K562 (cell line): ENCODE results near the gene UNC45A. TPM values are rescaled to one million over a fixed set of nuclear protein-coding genes. Genes with fewer than 3 reads are reported as not detected.

ENCODE experiments used
- ATAC-seq: fragments of 200-7000 bp; cut with Tn5 transposase; 3 replicates; pipeline ENCODE4 v1.9.1; 2020; ENCODE audit warnings: moderate library complexity
- BruUV-seq: library from RNA; stranded (reverse); fragments of 400-500 nt; replicated peaks from 2 replicates; lab custom pipeline; 2021; lab: Mats Ljungman, UMichigan
- CTCF ChIA-PET: fragments of 300-600 bp; formaldehyde crosslinking; extraction: SDS; loops from one replicate; lab custom pipeline; 2021; ENCODE audit warnings: low intra/inter-chr PET ratio; lab: Yijun Ruan, JAX
- POLR2A ChIA-PET: fragments of 300-600, 350-650 bp; sonication (Branson Sonifier 250); formaldehyde crosslinking; extraction: SDS; loops from one replicate; lab custom pipeline; 2021; ENCODE audit warnings: antibody characterized with exemption, inconsistent platforms; lab: Yijun Ruan, JAX
- DNase-seq, 4 experiments: peaks; one replicate each; pipeline versions ENCODE4 v3.0.0 to v3.0.0-alpha.2; 2011 to 2018; ENCODE audit warnings: low spot score in 3 of 4, mixed read lengths in 3 of 4; ENCODE audit errors: extremely low read depth in 1 of 4
- FAIRE-seq: peaks from 2 replicates; lab custom pipeline; 2011; peaks lifted over from hg19 to GRCh38; lab: Jason Lieb, UNC
- H2AFZ ChIP-seq: 2 replicates; pipeline ENCODE4 v1.6.0; 2011; ENCODE audit warnings: low read depth, low read length, control low read depth, inconsistent platforms
- H3K27ac ChIP-seq: fragments of 200-600 bp; 3 replicates; pipeline ENCODE4 v1.8.0; 2011; ENCODE audit warnings: low read depth, mild to moderate bottlenecking, control low read depth, inconsistent platforms, low read length, moderate library complexity, mixed read lengths; ENCODE audit errors: extremely low read depth
- H3K27me3 ChIP-seq, 2 experiments: fragments of 300-600 bp in 1 of 2; 2 replicates in 1 of 2; 3 replicates in 1 of 2; pipeline versions ENCODE4 v1.6.0 to v1.8.0; 2011; ENCODE audit warnings: inconsistent platforms in 2 of 2, low read length in 2 of 2, mild to moderate bottlenecking in 1 of 2, mixed read lengths in 1 of 2, moderate library complexity in 1 of 2; ENCODE audit not compliant: control insufficient read depth in 2 of 2, insufficient read depth in 2 of 2
- H3K36me3 ChIP-seq: fragments of 300-600 bp; 3 replicates; pipeline ENCODE4 v1.8.0; 2011; ENCODE audit warnings: mild to moderate bottlenecking, low read length, inconsistent platforms; ENCODE audit not compliant: control insufficient read depth, insufficient read depth
- H3K4me1 ChIP-seq, 2 experiments: fragments of 200-600 bp in 1 of 2; replicated peaks in 1 of 2; 2 replicates in 1 of 2; 3 replicates in 1 of 2; pipeline versions ENCODE4 v1.5.1 to v1.8.0; 2011; ENCODE audit warnings: inconsistent platforms in 2 of 2, low read length in 2 of 2, mild to moderate bottlenecking in 1 of 2, mixed read lengths in 1 of 2, moderate library complexity in 1 of 2; ENCODE audit not compliant: control insufficient read depth in 2 of 2, insufficient read depth in 2 of 2
- H3K4me2 ChIP-seq: 2 replicates; pipeline ENCODE4 v1.6.1; 2011; ENCODE audit warnings: low read length, control low read depth, inconsistent platforms, mixed read lengths; ENCODE audit not compliant: insufficient read depth
- H3K4me3 ChIP-seq: fragments of 200-600 bp; sonication (generic), shearing (Covaris generic); 2 replicates; pipeline ENCODE4 v1.5.1; 2016; ENCODE audit warnings: control low read depth, inconsistent platforms
- H3K79me2 ChIP-seq: fragments of 200-600 bp; 3 replicates; pipeline ENCODE4 v1.8.0; 2011; ENCODE audit warnings: low read length, inconsistent platforms; ENCODE audit not compliant: control insufficient read depth, insufficient read depth
- H3K9ac ChIP-seq, 2 experiments: 2 replicates each; pipeline versions ENCODE4 v1.6.0 to v1.6.1; 2011; ENCODE audit warnings: low read depth in 2 of 2, low read length in 2 of 2, control low read depth in 1 of 2, inconsistent platforms in 1 of 2, mild to moderate bottlenecking in 1 of 2, mixed read lengths in 1 of 2; ENCODE audit not compliant: insufficient read depth in 1 of 2
- H3K9me1 ChIP-seq: one replicate; pipeline ENCODE4 v1.6.0; 2011; ENCODE audit warnings: inconsistent platforms, mild to moderate bottlenecking, low read length, moderate library complexity; ENCODE audit not compliant: control insufficient read depth, insufficient read depth
- H3K9me3 ChIP-seq: replicated peaks from 2 replicates; pipeline ENCODE4 v1.5.1; 2011; ENCODE audit warnings: low read depth, low read length, inconsistent platforms; ENCODE audit not compliant: control insufficient read depth, insufficient read depth
- H4K20me1 ChIP-seq: replicated peaks from 2 replicates; pipeline ENCODE4 v1.6.1; 2011; ENCODE audit warnings: low read length, inconsistent platforms, mixed read lengths; ENCODE audit not compliant: control insufficient read depth, insufficient read depth
- DEAF1 ChIP-seq: fragments of 450-650 bp; formaldehyde crosslinking; IDR thresholded peaks from 2 replicates; pipeline ENCODE4 v1.4.0; 2020; ENCODE audit warnings: mild to moderate bottlenecking, moderate library complexity
- E2F3 ChIP-seq: fragments of 250-450 bp; sonication (Bioruptor Pico); IDR thresholded peaks from 2 replicates; pipeline ENCODE4 v1.4.0; 2020; ENCODE audit warnings: mild to moderate bottlenecking
- E4F1 ChIP-seq: fragments of 250-450 bp; sonication (Bioruptor Pico); IDR thresholded peaks from 2 replicates; pipeline ENCODE4 v1.5.0; 2021; ENCODE audit warnings: mild to moderate bottlenecking, borderline replicate concordance
- FOXM1 ChIP-seq, 2 experiments: fragments of 450-650 bp in 1 of 2; sonication (generic) in 1 of 2; formaldehyde crosslinking in 1 of 2; IDR thresholded peaks; 2 replicates each; pipeline versions ENCODE4 v1.6.1 to v1.9.0; 2017 to 2022; ENCODE audit warnings: low read depth in 2 of 2, mild to moderate bottlenecking in 2 of 2, missing genetic modification reagents in 1 of 2, moderate library complexity in 1 of 2
- KAT7 ChIP-seq: sonication (generic); formaldehyde crosslinking; IDR thresholded peaks from 2 replicates; pipeline ENCODE4 v1.8.0; 2022; ENCODE audit warnings: missing genetic modification reagents, mild to moderate bottlenecking, borderline replicate concordance
- LEF1 ChIP-seq: fragments of 450-650 bp; IDR thresholded peaks from 2 replicates; pipeline ENCODE4 v1.6.1; 2016; ENCODE audit warnings: mild to moderate bottlenecking
- MECOM ChIP-seq: fragments of 250-450 bp; sonication (Bioruptor Pico); IDR thresholded peaks from 2 replicates; pipeline ENCODE4 v1.8.0; 2022; ENCODE audit warnings: inconsistent platforms
- RB1 ChIP-seq: fragments of 450-650 bp; IDR thresholded peaks from 2 replicates; pipeline ENCODE4 v1.6.1; 2017; ENCODE audit warnings: low read depth, mild to moderate bottlenecking
- SRF ChIP-seq, 2 experiments: fragments of 250-450, 450-650 bp in 1 of 2; sonication (Bioruptor Pico) in 1 of 2; sonication (generic) in 1 of 2; formaldehyde crosslinking; IDR thresholded peaks; 2 replicates each; pipeline versions ENCODE4 v1.5.0 to v1.5.1; 2020 to 2022; ENCODE audit warnings: mild to moderate bottlenecking in 1 of 2, missing genetic modification reagents in 1 of 2
- TARDBP ChIP-seq: fragments of 450-650 bp; IDR thresholded peaks from 2 replicates; pipeline ENCODE4 v1.6.1; 2016
- TOE1 ChIP-seq, 2 experiments: fragments of 450-650 bp in 1 of 2; sonication (generic) in 1 of 2; formaldehyde crosslinking in 1 of 2; IDR thresholded peaks; 2 replicates each; pipeline versions ENCODE4 v1.7.1 to v1.8.0; 2016 to 2022; ENCODE audit warnings: borderline replicate concordance in 2 of 2, mild to moderate bottlenecking in 2 of 2, antibody characterized with exemption in 1 of 2, inconsistent platforms in 1 of 2, low read depth in 1 of 2, missing genetic modification reagents in 1 of 2, moderate library complexity in 1 of 2
- ZNF24 ChIP-seq: fragments of 450-650 bp; IDR thresholded peaks from 2 replicates; pipeline ENCODE4 v1.6.1; 2016
- ZNF740 ChIP-seq, 3 experiments: fragments of 200-800 bp in 1 of 3; sonication (Bioruptor generic) in 1 of 3; sonication (generic) in 1 of 3; formaldehyde crosslinking in 1 of 3; IDR thresholded peaks; 2 replicates each; pipeline versions ENCODE4 v1.6.1 to v1.8.0; 2016 to 2022; ENCODE audit warnings: mild to moderate bottlenecking in 2 of 3, missing compliant biosample characterization in 2 of 3, missing genetic modification characterization in 2 of 3, missing genetic modification reagents in 1 of 3
- WGBS: fragments of 100-300 bp; shearing (Covaris generic); methylation state at CpG from one replicate; pipeline ENCODE4 v1.1.6; 2016; ENCODE audit warnings: low coverage, mixed read lengths; ENCODE audit not compliant: insufficient coverage; ENCODE audit errors: missing lambda C conversion rate; 5-methylcytosine and 5-hydroxymethylcytosine counted together
- in situ Hi-C: fragments of 300-500 bp; cut with MboI; formaldehyde crosslinking; loops from 4 replicates; pipeline ENCODE4 v1.15.0; 2018; ENCODE audit warnings: inconsistent platforms, mixed read lengths
- intact Hi-C: fragments of 100-400 bp; cut with micrococcal nuclease; formaldehyde crosslinking; loops from 2 replicates; pipeline ENCODE4 v1.14.2; 2022
- polyA plus RNA-seq, 8 experiments: library from polyadenylated mRNA; depleted of rRNA in 4 of 8; stranded (reverse) in 5 of 8; unstranded in 3 of 8; fragments of >200 nt; fragmentation: Nextera tagmentation in 2 of 8; fragmentation: Illumina TruSeq in 1 of 8; extraction: Ambion mirVana in 2 of 8; extraction: Trizol in 1 of 8; gene quantifications; 2 replicates each; pipeline versions ENCODE4 v1.2.1 to v1.2.3, GENCODE V29; 2011 to 2014; ENCODE audit warnings: inconsistent platforms in 1 of 8, missing spikeins in 1 of 8
- total RNA-seq, 7 experiments: library from RNA; depleted of rRNA in 6 of 7; stranded (reverse); fragments of >200 nt in 6 of 7; fragmentation: Illumina TruSeq in 2 of 7; extraction: Trizol in 2 of 7; gene quantifications; 2 replicates each; pipeline versions ENCODE4 v1.2.1 to v1.2.3, GENCODE V29; 2011 to 2021; ENCODE audit warnings: low replicate concordance in 1 of 7

Gene UNC45A
- total and polyA plus RNA-seq, 9 of the 15 experiments (the other 6 are each of a cell fraction or from before 2014, with no cell fraction given) = 22.4 to 79.3 (median 43.7) TPM

GRCh38 chr15:90885432-90886290 is 49.4 kb upstream of the UNC45A start:
- H3K4me1 ChIP-seq = peaks cover 10 to 71% of the 10 kb centered on the region in 2 experiments; a peak in 4 of 5 replicates
- H3K9ac ChIP-seq = peak overlapping the region in 1 of 2 experiments; percentile 46; a peak in 2 of 4 replicates
- peaks cover 29% of the 10 kb centered on the region; the same call in 2 of the 3 replicates for H3K36me3 ChIP-seq
- no peaks in the 10 kb centered on the region for H3K79me2 ChIP-seq
- H3K9me3 ChIP-seq = no peaks in the 10 kb centered on the region
- peak; percentile 79 for ATAC-seq
- in situ Hi-C loops = loop anchor here (5.0 to 10.0 kb wide), 3 partner anchors 238 to 571 kb away; no protein-coding TSS in a partner anchor
- WGBS = 66% methylated on average over 17 of the region's 23 CpGs
- H4K20me1 ChIP-seq = peaks cover 6% of the 10 kb centered on the region; the same call in 1 of the 2 replicates
- no TSS peak for BruUV-seq
- no peaks in the 10 kb centered on the region for H3K27me3 ChIP-seq
- POLR2A ChIA-PET = interaction anchor here (0.5 to 2.6 kb wide), 11 partner anchors 10 to 645 kb away, joined by 3 to 11 read pairs (median 4); no protein-coding TSS in a partner anchor
- peak overlapping the region; percentile 61 for H2AFZ ChIP-seq
- H3K4me3 ChIP-seq = no peak overlapping the region
- DNase-seq = peak; percentile 76 to 84 (median 78)
- intact Hi-C loops = loop anchor here (1.0 to 10.0 kb wide), 5 partner anchors 68 to 561 kb away; no protein-coding TSS in a partner anchor
- CTCF ChIA-PET = interaction anchor here (0.5 to 2.1 kb wide), 10 partner anchors 79 to 1263 kb away, joined by 3 to 11 read pairs (median 5); no protein-coding TSS in a partner anchor
- peak overlapping the region; percentile 42; the same call in 1 of the 3 replicates for H3K27ac ChIP-seq
- H3K4me2 ChIP-seq = no peak overlapping the region
- peak; percentile 96 for FAIRE-seq
- H3K9me1 ChIP-seq = peaks cover 3% of the 10 kb centered on the region
- TF ChIP-seq LEF1 = no peak
- TF ChIP-seq SRF (CRISPR knock-in tag; IDR thresholded peaks at IDR 0.05) = peak in 1 of 2 experiments; percentile 55; a peak in 1 of 4 replicates
- TF ChIP-seq MECOM = peak; percentile 56; the same call in 1 of the 2 replicates
- no peak for TF ChIP-seq E4F1 (CRISPR knock-in tag)
- peak; percentile 39; the same call in 1 of the 2 replicates for TF ChIP-seq TOE1 (IDR thresholded peaks at IDR 0.05; ENCODE audit: borderline replicate concordance)
- TF ChIP-seq TOE1 (CRISPR knock-in tag; IDR thresholded peaks at IDR 0.05; ENCODE audit: borderline replicate concordance, low read depth) = no peak
- 0 out of 2 replicates have a peak, but pooled peaks have one; percentile 9 for TF ChIP-seq FOXM1 (IDR thresholded peaks at IDR 0.05; ENCODE audit: low read depth)
- TF ChIP-seq FOXM1 (CRISPR knock-in tag; IDR thresholded peaks at IDR 0.05; ENCODE audit: low read depth) = no peak
- TF ChIP-seq KAT7 (CRISPR knock-in tag) = peak; percentile 88; the same call in 1 of the 2 replicates
- peak; percentile 42; the same call in 1 of the 2 replicates for TF ChIP-seq ZNF740 (CRISPR knock-in tag; IDR thresholded peaks at IDR 0.05)
- TF ChIP-seq ZNF740 (tag; IDR thresholded peaks at IDR 0.05) = no peak
- TF ChIP-seq ZNF24 = peak; percentile 60; the same call in 1 of the 2 replicates
- peak; percentile 49; the same call in 1 of the 2 replicates for TF ChIP-seq RB1
- 0 out of 2 replicates have a peak, but pooled peaks have one; percentile 50 for TF ChIP-seq TARDBP
- TF ChIP-seq E2F3 (CRISPR knock-in tag) = peak; percentile 53; the same call in 1 of the 2 replicates
- peak; percentile 94 for TF ChIP-seq DEAF1 (CRISPR knock-in tag)
